A549 (cell line): ENCODE data around the gene ZMYND8. TPM values are rescaled to one million over a fixed set of nuclear protein-coding genes. Genes with fewer than 3 reads are reported as not detected.

ENCODE experiments used
- ATAC-seq, 2 experiments: fragments of 200-7000 bp in 1 of 2; fragments of >200 bp in 1 of 2; cut with Nextera tagmentation in 1 of 2; cut with Tn5 transposase in 1 of 2; 3 replicates each; pipeline versions ENCODE4 v1.8.0 to v1.9.1; 2018 to 2020; ENCODE audit warnings: mild to moderate bottlenecking in 1 of 2, moderate library complexity in 1 of 2
- CTCF ChIA-PET: fragments of 300-600 bp; sonication (Branson Sonifier 250); formaldehyde crosslinking; extraction: SDS; loops from one replicate; lab custom pipeline; 2021; ENCODE audit warnings: antibody characterized with exemption, inconsistent platforms; lab: Yijun Ruan, JAX
- POLR2A ChIA-PET: fragments of 350-600 bp; formaldehyde crosslinking; extraction: SDS; loops from one replicate; lab custom pipeline; 2021; ENCODE audit warnings: antibody characterized with exemption, inconsistent platforms; lab: Yijun Ruan, JAX
- DNase-seq, 2 experiments: peaks; one replicate each; pipeline versions ENCODE4 v3.0.0 to v3.0.0-alpha.2; 2011 to 2016; ENCODE audit warnings: low read depth in 1 of 2, low spot score in 1 of 2
- FAIRE-seq: peaks from 2 replicates; lab custom pipeline; 2011; peaks lifted over from hg19 to GRCh38; lab: Jason Lieb, UNC
- H3K27ac ChIP-seq, 2 experiments: fragments of >200 bp; sonication (Bioruptor Twin); formaldehyde crosslinking; 3 replicates each; pipeline ENCODE4 v1.5.1; 2016 to 2017
- H3K4me1 ChIP-seq: fragments of >200 bp; sonication (Bioruptor Twin); formaldehyde crosslinking; 3 replicates; pipeline ENCODE4 v1.6.1; 2016
- H3K4me2 ChIP-seq: fragments of >200 bp; sonication (Bioruptor Twin); formaldehyde crosslinking; 3 replicates; pipeline ENCODE4 v1.6.1; 2016
- H3K4me3 ChIP-seq: fragments of >200 bp; sonication (Bioruptor Twin); formaldehyde crosslinking; 3 replicates; pipeline ENCODE4 v1.5.1; 2016
- H3K9me3 ChIP-seq: fragments of >200 bp; sonication (Bioruptor Twin); formaldehyde crosslinking; 3 replicates; pipeline ENCODE4 v1.6.1; 2016
- EP300 ChIP-seq, 2 experiments: fragments of >200 bp; sonication (Bioruptor Twin); formaldehyde crosslinking; IDR thresholded peaks; 2 replicates in 1 of 2; 3 replicates in 1 of 2; pipeline ENCODE4 v1.6.1; 2016 to 2017
- GATA3 ChIP-seq: IDR thresholded peaks from 2 replicates; pipeline ENCODE4 v1.6.1; 2012; ENCODE audit warnings: borderline replicate concordance
- JUN ChIP-seq, 2 experiments: fragments of >200 bp; sonication (Bioruptor Twin); formaldehyde crosslinking; IDR thresholded peaks; 2 replicates in 1 of 2; 3 replicates in 1 of 2; pipeline ENCODE4 v1.6.1; 2016 to 2017
- NPAS2 ChIP-seq: fragments of 250-450 bp; sonication (Bioruptor Pico); IDR thresholded peaks from 2 replicates; pipeline ENCODE4 v1.8.0; 2022; ENCODE audit warnings: mild to moderate bottlenecking, moderate library complexity, borderline replicate concordance
- POLR2AphosphoS2 ChIP-seq: conservative IDR thresholded peaks from 2 replicates; pipeline ENCODE4 v1.6.1; 2012; ENCODE audit warnings: low read length, improper control_type of control experiment, inconsistent platforms
- ZNF302 ChIP-seq: fragments of 250-450 bp; sonication (Bioruptor Pico); IDR thresholded peaks from 2 replicates; pipeline ENCODE4 v1.9.0; 2021; ENCODE audit warnings: inconsistent platforms, mild to moderate bottlenecking, moderate library complexity
- WGBS: methylation state at CpG from one replicate; pipeline ENCODE4 v1.1.6; 2017; ENCODE audit errors: missing lambda C conversion rate; 5-methylcytosine and 5-hydroxymethylcytosine counted together
- polyA plus RNA-seq, 4 experiments: library from polyadenylated mRNA; depleted of rRNA in 3 of 4; stranded (reverse); fragments of >200 nt; fragmentation: RNase III in 1 of 4; extraction: RNeasy Plus Mini Kit Qiagen cat#74134 plus additional on column Dnase treatment in 1 of 4; gene quantifications; 2 replicates in 3 of 4; 3 replicates in 1 of 4; pipeline ENCODE4 v1.2.3, GENCODE V29; 2011 to 2017
- TF ChIP-seq, protein P1 (sequence below): fragments of 250-450 bp; sonication (Bioruptor Pico); IDR thresholded peaks from 2 replicates; pipeline ENCODE4 v1.5.0; 2021; ENCODE audit warnings: mild to moderate bottlenecking, moderate library complexity, borderline replicate concordance
- TF ChIP-seq, protein P2 (sequence below): IDR thresholded peaks from 2 replicates; pipeline ENCODE4 v1.6.1; 2012
- TF ChIP-seq, protein P3 (sequence below): fragments of 200-600 bp; sonication (generic); IDR thresholded peaks from 2 replicates; pipeline ENCODE4 v1.6.1; 2016; ENCODE audit warnings: antibody characterized with exemption, mild to moderate bottlenecking, moderate library complexity
- TF ChIP-seq, protein P4 (sequence below): fragments of 150-350 bp; IDR thresholded peaks from 2 replicates; pipeline ENCODE4 v1.6.1; 2014; ENCODE audit warnings: low read depth, mild to moderate bottlenecking, low read length

ZMYND8 gene
- polyA plus RNA-seq, 2 of the 4 experiments (the other 2 are of a cell fraction) = 10.4 to 24.9 TPM

DNA sequence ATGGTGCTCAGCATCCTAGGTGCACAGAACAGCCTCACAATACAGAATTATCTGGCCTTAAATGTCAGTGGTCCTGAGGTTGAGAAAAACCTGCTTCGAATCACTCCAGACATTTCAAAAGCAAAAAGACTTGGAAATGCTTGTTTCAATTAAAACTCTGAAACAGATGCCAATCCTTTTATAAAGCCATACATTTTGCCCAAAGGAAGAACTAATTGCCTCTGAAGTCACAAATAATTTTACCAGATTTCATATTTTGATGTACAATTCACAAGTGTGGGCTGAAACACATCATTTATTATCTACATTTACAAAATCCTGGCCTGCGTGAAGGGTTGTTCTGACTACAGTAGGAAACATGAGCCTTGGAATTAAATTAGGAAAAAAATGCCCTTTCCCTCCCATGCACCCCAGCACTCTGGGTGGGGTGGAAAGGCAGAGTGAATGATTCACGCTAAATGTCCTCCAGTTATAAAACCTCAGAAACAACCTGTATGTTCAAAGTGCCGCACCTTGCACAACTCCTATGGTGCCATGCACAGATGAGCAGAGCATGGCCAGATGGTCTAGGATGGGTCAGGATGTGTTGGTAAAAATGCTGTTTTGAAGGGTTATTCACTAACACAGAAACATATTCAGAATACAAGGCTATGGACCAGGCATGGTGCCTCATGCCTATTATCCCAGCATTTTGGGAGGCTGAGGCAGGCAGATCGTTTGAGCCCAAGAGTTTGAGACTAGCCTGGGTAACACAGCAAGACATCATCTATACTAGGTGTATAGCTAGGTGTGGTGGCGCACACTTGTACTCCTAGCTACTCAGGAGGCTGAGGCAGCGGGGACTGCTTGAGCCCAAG is 87.0 kb downstream of the ZMYND8 start (continued):
- TF ChIP-seq ZNF302 (no peak), EP300 (IDR thresholded peaks at IDR 0.05) (no peak)
- TF ChIP-seq, all 56 proteins: peak for 0

DNA sequence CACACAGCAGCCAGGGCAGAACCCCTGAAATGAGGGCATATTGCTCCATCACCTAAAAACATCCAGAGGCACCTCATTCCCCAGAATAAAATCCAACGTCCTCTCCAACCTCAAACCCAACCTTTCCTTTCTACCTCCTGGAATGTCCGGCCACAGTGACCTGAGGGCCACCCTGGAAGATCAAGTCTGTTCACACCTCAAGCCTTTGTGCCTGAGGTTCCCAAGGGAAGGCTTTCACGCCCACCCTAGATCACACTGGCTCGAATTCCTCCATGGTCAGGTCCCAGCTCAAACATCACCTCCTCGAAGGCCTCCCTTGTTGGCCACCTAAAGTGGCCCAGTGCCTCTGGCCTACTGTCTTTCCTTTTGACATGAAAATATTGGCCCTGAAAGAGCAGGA is 88.9 kb downstream of the ZMYND8 start:
- no peak overlapping the region for H3K4me2 ChIP-seq
- no peak overlapping the region for H3K4me3 ChIP-seq
- no peak for FAIRE-seq
- H3K9me3 ChIP-seq = no peaks in the 10 kb centered on the region
- peaks cover 11% of the 10 kb centered on the region for H3K4me1 ChIP-seq
- ChIA-PET CTCF (interaction anchor here (1.9 kb wide), 1 partner anchor 117 kb away, joined by 11 read pairs; no protein-coding TSS in a partner anchor), POLR2A (no interaction called here)
- no peak for DNase-seq
- ATAC-seq = no peak
- 91% methylated on average over 5 of the region's 5 CpGs for WGBS
- H3K27ac ChIP-seq = peak overlapping the region in 1 of 2 experiments; percentile 23; a peak in 2 of 6 replicates
- TF ChIP-seq POLR2AphosphoS2 = no peak
- TF ChIP-seq JUN (IDR thresholded peaks at IDR 0.05) = no peak
- TF ChIP-seq, protein P1, sequence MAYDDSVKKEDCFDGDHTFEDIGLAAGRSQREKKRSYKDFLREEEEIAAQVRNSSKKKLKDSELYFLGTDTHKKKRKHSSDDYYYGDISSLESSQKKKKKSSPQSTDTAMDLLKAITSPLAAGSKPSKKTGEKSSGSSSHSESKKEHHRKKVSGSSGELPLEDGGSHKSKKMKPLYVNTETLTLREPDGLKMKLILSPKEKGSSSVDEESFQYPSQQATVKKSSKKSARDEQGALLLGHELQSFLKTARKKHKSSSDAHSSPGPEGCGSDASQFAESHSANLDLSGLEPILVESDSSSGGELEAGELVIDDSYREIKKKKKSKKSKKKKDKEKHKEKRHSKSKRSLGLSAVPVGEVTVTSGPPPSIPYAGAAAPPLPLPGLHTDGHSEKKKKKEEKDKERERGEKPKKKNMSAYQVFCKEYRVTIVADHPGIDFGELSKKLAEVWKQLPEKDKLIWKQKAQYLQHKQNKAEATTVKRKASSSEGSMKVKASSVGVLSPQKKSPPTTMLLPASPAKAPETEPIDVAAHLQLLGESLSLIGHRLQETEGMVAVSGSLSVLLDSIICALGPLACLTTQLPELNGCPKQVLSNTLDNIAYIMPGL (CRISPR knock-in tag) = no peak
- no peak for TF ChIP-seq NPAS2 (CRISPR knock-in tag)
- TF ChIP-seq GATA3 = no peak
- TF ChIP-seq, protein P2, sequence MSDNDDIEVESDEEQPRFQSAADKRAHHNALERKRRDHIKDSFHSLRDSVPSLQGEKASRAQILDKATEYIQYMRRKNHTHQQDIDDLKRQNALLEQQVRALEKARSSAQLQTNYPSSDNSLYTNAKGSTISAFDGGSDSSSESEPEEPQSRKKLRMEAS = no peak

DNA sequence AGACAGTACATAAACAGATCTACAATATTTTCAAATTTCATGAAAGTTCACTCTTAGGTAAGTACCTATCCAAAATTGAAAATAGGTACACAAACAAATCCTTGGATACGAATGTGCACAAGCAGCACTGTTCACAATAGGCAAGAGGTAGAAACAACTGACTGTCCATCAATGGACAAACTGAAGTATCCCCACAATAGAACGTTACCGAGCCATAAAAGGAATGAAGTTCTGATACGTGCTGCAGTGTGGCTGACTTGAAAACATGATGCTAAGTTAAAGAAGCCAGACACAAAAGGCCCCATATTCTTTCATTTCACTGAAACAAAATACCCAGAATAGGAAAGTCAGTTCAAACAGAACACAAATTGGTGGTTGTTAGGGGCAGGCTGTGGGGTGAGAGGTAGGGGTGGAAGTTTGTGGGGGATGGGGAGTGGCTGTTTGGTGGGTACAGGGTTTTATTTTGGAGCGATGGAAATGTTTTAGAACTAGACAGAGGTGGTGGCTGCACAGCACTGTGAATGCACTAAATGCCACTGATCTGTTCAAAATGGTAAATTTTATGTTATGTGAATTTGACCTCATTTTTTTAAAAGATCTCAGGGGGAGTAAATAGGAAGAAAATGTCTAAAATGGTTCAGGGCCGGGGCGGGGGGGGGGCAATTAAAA is 89.5 kb downstream of the ZMYND8 start:
- H3K9me3 ChIP-seq = no peaks in the 10 kb centered on the region
- peak overlapping the region in 1 of 2 experiments; percentile 23; a peak in 2 of 6 replicates for H3K27ac ChIP-seq
- no peak overlapping the region for H3K4me3 ChIP-seq
- POLR2A ChIA-PET = no interaction called here
- TF ChIP-seq, protein P3, sequence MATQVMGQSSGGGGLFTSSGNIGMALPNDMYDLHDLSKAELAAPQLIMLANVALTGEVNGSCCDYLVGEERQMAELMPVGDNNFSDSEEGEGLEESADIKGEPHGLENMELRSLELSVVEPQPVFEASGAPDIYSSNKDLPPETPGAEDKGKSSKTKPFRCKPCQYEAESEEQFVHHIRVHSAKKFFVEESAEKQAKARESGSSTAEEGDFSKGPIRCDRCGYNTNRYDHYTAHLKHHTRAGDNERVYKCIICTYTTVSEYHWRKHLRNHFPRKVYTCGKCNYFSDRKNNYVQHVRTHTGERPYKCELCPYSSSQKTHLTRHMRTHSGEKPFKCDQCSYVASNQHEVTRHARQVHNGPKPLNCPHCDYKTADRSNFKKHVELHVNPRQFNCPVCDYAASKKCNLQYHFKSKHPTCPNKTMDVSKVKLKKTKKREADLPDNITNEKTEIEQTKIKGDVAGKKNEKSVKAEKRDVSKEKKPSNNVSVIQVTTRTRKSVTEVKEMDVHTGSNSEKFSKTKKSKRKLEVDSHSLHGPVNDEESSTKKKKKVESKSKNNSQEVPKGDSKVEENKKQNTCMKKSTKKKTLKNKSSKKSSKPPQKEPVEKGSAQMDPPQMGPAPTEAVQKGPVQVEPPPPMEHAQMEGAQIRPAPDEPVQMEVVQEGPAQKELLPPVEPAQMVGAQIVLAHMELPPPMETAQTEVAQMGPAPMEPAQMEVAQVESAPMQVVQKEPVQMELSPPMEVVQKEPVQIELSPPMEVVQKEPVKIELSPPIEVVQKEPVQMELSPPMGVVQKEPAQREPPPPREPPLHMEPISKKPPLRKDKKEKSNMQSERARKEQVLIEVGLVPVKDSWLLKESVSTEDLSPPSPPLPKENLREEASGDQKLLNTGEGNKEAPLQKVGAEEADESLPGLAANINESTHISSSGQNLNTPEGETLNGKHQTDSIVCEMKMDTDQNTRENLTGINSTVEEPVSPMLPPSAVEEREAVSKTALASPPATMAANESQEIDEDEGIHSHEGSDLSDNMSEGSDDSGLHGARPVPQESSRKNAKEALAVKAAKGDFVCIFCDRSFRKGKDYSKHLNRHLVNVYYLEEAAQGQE = no peak
- TF ChIP-seq, protein P4, sequence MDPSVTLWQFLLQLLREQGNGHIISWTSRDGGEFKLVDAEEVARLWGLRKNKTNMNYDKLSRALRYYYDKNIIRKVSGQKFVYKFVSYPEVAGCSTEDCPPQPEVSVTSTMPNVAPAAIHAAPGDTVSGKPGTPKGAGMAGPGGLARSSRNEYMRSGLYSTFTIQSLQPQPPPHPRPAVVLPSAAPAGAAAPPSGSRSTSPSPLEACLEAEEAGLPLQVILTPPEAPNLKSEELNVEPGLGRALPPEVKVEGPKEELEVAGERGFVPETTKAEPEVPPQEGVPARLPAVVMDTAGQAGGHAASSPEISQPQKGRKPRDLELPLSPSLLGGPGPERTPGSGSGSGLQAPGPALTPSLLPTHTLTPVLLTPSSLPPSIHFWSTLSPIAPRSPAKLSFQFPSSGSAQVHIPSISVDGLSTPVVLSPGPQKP = no peak
- TF ChIP-seq, all 56 proteins: peak for 0
- FAIRE-seq (no peak), DNase-seq (no peak), ATAC-seq (no peak)
- WGBS = 71% methylated on average over 6 of the region's 7 CpGs
- H3K4me2 ChIP-seq = no peak overlapping the region
- CTCF ChIA-PET = interaction anchor here (1.9 kb wide), 1 partner anchor 117 kb away, joined by 11 read pairs; no protein-coding TSS in a partner anchor
- peaks cover 6% of the 10 kb centered on the region; the same call in 1 of the 3 replicates for H3K4me1 ChIP-seq
